Measurements from ENCODE around the gene INPP4B.

GRCh38 chr4:142465526-142465925, 380.6 kb downstream of the INPP4B start:
- no peak for TF ChIP-seq POLR2A (IDR thresholded peaks at IDR 0.05; ENCODE audit: extremely low read depth, insufficient read length)
- TF ChIP-seq, protein P1, sequence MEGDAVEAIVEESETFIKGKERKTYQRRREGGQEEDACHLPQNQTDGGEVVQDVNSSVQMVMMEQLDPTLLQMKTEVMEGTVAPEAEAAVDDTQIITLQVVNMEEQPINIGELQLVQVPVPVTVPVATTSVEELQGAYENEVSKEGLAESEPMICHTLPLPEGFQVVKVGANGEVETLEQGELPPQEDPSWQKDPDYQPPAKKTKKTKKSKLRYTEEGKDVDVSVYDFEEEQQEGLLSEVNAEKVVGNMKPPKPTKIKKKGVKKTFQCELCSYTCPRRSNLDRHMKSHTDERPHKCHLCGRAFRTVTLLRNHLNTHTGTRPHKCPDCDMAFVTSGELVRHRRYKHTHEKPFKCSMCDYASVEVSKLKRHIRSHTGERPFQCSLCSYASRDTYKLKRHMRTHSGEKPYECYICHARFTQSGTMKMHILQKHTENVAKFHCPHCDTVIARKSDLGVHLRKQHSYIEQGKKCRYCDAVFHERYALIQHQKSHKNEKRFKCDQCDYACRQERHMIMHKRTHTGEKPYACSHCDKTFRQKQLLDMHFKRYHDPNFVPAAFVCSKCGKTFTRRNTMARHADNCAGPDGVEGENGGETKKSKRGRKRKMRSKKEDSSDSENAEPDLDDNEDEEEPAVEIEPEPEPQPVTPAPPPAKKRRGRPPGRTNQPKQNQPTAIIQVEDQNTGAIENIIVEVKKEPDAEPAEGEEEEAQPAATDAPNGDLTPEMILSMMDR (IDR thresholded peaks at IDR 0.05; ENCODE audit: low read depth, low read length), result no peak
- TF ChIP-seq MAX (IDR thresholded peaks at IDR 0.05; ENCODE audit: low read depth, low read length), result no peak

Measured in NB4 (cell line).